Kasumi-1 (cell line): ENCODE data around the gene ATP2C2.
A peak's percentile ranks its signal among the peaks of the same experiment; 100 is the strongest.
"Not testable (repeated sequence)": the region's sequence is repeated elsewhere in the genome, so short reads cannot be mapped to it uniquely, and the experiment has no call there.

ENCODE experiments used
- DNase-seq, 2 experiments: peaks; one replicate each; lab custom pipeline; 2025; lab: John Stamatoyannopoulos, UW

ATP2C2 gene

GRCh38 chr16:84341528-84342295, 26.6 kb upstream of the ATP2C2 start:
- no peak for DNase-seq

- DNase-seq, result not testable (repeated sequence)
These were observed 24.5 kb upstream of the ATP2C2 start for GRCh38 chr16:84343800-84344199.

- no peak for DNase-seq
These were observed 23.6 kb upstream of the ATP2C2 start for GRCh38 chr16:84344781-84345180.

GRCh38 chr16:84347161-84347560, 21.2 kb upstream of the ATP2C2 start:
- DNase-seq, result no peak

GRCh38 chr16:84348386-84348888, 19.9 kb upstream of the ATP2C2 start:
- no peak for DNase-seq

GRCh38 chr16:84349862-84350684, 18.3 kb upstream of the ATP2C2 start:
- no peak for DNase-seq

- no peak for DNase-seq
These were observed 17.5 kb upstream of the ATP2C2 start for GRCh38 chr16:84350685-84351400.

- DNase-seq, result no peak
These were observed 16.7 kb upstream of the ATP2C2 start for GRCh38 chr16:84351630-84352029.

GRCh38 chr16:84354306-84354705, 14.0 kb upstream of the ATP2C2 start:
- DNase-seq, result no peak

GRCh38 chr16:84355149-84355548, 13.2 kb upstream of the ATP2C2 start:
- no peak for DNase-seq

- no peak for DNase-seq
These were observed 12.2 kb upstream of the ATP2C2 start for GRCh38 chr16:84356176-84356575.

GRCh38 chr16:84356591-84357116, 11.7 kb upstream of the ATP2C2 start:
- DNase-seq, result no peak

- peak in 1 of 2 experiments; percentile 8 for DNase-seq
These were observed 11.1 kb upstream of the ATP2C2 start for GRCh38 chr16:84357191-84357651.

GRCh38 chr16:84358601-84359295, 9.6 kb upstream of the ATP2C2 start:
- no peak for DNase-seq

- DNase-seq, result no peak
These were observed 9.0 kb upstream of the ATP2C2 start for GRCh38 chr16:84359326-84359725.

GRCh38 chr16:84360170-84360569, 8.2 kb upstream of the ATP2C2 start:
- DNase-seq, result no peak

GRCh38 chr16:84360748-84361147, 7.6 kb upstream of the ATP2C2 start:
- DNase-seq, result no peak

- DNase-seq, result no peak
These were observed 6.8 kb upstream of the ATP2C2 start for GRCh38 chr16:84361546-84361945.

- no peak for DNase-seq
These were observed 5.8 kb upstream of the ATP2C2 start for GRCh38 chr16:84362471-84362941.

GRCh38 chr16:84366208-84366607, 2.1 kb upstream of the ATP2C2 start:
- DNase-seq, result no peak

- DNase-seq, result no peak
These were observed 1.0 kb upstream of the ATP2C2 start for GRCh38 chr16:84367297-84367680.
